ENCODE results near the gene SZT2.

GRCh38 chr1:43348809-43349593 lies 40.7 kb upstream of the SZT2 start:
- TF ChIP-seq CTCF (IDR thresholded peaks at IDR 0.05) (peak in 1 of 5 experiments; percentile 10), POLR2A (IDR thresholded peaks at IDR 0.05) (peak in 1 of 2 donors; percentile 35)

All from tibial nerve (tissue), 3 donors.